ELR (cell line): ENCODE results near the gene LRCH4.
"Not testable (repeated sequence)": the region's sequence is repeated elsewhere in the genome, so short reads cannot be mapped to it uniquely, and the experiment has no call there.

Experiments
- DNase-seq: peaks from one replicate; pipeline ENCODE4 v3.0.0-alpha.2; 2015; ENCODE audit warnings: low read depth

Gene LRCH4

DNA sequence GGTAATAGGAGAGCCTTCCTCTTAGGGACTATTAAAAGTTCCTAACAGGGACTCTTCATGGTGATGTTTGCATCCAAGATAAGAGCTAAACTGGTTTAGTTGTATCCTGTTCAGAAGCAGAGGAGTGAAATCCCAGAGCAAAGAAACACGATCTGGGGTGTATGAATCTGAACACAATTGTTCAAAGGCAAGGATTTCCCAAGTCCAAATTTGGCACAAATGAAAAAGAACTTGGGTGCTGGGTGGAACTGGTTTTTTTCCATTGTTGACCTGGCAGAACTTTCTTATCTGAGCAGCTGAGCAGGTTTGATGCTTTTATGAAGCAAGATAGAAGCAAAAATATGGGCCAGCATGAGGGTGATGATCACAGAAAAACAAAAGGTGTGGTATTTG lies 41.0 kb downstream of the LRCH4 start:
- no peak for DNase-seq

DNA sequence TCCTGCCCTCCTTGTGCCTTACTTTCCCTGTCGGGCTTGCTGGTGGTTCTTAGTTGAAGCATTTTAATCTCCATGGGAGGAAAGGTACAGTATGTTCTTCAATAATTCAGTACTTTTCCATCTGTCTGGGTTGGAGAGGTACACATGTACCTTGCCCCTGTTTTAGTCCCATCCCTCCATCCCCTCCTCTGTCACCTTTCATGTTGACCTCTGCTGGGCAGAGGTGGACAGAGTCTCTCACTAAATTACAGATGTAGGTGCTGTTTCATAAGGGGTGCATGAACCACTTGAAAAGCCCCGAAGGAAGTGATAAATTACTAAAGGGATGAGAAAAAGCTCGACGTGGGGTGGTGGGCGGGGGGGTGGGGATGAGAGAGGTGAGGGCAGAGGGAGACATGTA lies 41.5 kb downstream of the LRCH4 start:
- DNase-seq = no peak

DNA sequence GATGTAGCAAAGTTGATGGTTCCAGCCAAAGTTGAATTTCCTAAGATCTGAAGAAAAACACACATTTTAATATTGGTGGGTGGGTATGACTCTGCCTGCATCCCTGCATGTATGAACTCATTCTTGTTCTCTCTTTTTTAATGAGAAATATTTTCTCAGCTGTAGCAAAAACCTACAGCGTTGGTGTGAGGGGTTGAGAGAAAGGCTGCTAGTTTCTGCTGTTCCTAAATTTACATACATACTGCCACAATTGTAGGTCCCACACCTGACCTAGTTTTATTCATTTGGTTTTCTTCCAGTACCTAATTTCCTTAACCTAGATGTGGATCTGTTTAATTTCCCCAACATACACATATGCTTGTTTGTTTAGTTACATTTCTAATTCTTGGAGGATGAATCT lies 42.3 kb downstream of the LRCH4 start:
- no peak for DNase-seq

DNA sequence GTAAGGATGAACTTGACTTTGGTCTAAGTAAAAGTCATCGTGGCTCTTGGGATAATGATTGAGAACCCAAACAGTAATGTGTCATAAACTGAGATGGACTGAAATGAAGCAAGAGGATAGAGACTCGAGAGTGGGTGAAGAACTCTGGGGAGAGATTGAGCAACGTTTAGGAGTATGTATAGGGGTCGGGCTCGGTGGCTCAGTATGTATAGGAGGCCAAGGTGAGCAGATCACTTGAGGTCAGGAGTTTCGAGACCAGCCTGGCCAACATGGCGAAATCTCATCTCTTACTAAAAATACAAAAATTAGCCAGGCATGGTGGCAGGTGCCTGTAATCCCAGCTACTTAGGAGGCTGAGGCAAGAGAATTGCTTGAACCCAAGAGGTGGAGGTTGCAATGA lies 44.6 kb downstream of the LRCH4 start:
- DNase-seq = not testable (repeated sequence)

DNA sequence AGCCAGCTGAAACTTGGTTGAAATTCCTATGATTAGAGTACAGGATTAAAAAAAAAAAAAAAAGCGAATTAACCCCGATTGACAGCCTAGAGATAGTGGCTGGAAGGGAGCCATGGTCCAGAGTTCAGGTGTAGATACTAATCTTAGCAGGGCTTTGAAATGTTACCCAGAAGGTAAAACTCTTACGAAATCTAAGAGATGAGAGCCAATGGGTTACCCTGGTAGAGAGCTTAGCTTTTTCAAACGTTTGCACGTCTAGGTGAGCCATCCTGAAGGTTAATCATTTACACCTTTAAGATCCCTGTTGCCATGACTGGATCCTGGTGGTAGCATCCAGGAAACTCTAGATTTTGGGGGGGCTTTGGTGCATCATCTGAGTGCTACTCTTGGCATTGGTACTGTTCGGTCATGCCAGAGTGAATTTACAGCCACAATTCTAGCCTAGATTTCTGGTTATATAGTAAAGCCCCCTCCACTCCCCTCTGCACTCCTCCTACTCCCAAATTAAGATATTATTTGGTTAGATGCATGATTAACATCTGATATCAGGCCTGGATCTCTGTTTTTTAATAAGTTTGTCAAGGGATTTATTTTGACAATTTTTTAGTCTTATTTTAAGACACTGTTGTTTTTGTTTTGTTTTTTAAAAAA lies 45.7 kb downstream of the LRCH4 start:
- no peak for DNase-seq

DNA sequence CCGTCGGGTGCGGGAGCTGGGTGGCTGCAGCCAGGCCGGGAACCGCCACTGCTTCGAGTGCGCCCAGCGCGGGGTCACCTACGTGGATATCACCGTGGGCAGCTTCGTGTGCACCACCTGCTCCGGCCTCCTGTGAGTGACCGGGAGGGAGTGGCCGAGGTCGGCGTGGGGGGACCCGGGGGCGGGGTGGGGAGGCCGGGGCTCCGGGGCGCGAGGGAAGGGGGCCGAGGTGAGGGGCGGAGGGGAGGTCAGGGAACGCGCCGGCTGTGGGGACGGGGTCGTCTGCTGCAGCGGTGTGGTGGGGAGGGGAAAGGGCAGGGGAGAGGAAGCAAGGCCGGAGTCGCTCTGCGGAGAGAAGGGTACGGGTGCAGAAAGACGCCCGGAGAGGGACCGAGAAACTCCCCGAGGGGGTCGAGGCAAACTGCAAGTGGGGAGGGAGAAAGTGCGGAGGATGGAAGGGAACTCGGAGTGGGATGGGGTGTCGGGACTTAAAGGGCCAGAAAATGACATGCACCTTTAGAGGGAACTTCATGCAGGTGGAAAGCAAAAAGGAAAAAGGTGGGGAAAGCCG lies 46.4 kb downstream of the LRCH4 start:
- no peak for DNase-seq

DNA sequence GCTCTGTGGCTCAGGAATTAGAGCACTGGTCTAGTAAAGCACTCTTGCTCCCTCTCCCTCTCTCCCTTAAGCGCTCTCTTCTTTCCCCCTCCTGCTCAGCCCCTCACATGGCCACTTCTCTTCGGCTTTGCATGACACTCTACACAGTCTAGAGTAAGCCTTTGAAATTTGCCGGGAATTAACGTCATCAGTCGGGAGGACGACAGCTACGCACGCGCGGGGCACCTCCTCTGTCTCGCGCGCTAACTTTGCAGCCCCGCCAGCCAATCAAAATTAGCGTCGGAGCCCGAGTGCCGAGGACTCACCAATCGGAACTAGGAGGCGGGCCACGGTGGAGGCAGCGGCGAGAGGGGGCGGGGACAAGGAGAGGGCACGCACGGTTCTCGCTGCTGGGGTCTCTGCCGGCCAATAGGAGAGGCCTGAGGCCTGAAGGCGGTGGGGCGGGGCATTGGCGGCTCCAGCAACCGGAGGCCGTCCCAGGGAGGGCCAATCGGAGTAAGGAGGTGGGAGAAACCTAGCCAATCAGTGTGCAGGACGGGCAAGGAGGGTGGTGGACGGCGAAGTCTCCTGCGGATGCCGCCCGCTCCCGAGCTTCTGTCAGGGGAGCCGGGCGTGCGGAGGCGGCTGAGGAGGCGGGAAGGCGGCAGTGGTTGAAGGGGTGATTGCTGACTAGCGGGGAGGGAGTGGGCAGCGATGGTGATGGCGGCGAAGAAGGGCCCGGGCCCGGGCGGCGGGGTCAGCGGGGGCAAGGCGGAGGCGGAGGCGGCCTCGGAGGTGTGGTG lies 47.1 kb downstream of the LRCH4 start, which contains the start of gene AGFG2:
TSS of gene AGFG2 (plus strand) at position 550 of the 782 bp plus-strand sequence. CDS start at position 694, 144 bp downstream.
- DNase-seq = peak; percentile 99

DNA sequence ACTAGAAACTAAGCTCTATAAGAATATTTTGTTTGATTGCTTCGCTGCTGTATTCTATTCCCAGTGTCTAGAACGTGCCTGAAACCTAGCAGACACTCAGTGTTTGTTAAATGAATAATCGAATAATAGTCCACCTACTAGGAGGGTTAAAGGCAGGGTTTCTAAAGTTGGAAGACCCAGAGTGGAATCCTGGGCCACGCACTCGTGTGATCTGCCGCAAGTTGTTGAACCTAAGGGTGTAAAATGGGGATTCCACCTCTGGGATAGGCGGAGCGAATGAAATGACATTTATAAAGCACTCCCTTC lies 47.6 kb downstream of the LRCH4 start:
- no peak for DNase-seq

DNA sequence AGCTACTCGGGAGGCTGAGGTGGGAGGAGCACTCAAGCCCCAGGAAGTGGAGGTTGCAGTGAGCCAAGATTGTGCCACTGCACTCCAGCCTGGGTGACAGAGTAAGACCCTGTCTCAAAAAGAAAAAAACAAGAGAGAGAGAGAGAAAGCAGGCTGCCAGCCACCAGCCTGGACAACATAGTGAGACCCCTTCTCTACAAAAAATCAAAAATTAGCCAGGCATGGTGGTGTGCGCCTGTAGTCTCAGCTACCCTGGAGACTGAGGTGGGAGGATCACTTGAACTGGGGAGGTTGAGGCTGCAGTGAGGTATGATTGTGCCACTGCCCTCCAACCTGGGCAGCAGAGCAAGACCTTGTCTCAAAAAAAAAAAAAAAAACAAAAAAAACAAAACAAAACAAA lies 49.2 kb downstream of the LRCH4 start:
- not testable (repeated sequence) for DNase-seq

DNA sequence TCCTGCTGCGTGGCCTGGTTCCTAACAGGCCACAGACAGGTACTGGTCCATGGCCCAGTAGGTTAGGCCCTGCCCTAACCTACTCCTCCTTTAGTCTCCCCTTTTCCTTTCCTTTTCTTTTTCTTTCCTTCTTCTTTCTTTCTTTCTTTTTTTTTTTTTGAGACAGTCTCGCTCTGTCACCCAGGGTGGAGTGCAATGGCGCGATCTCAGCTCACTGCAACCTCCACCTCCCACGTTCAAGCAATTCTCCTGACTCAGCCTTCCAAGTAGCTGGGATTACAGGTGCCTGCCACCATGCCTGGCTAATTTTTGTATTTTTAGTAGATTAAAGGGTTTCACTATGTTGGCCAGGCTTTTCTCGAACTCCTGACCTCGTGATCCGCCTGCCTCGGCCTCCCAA lies 49.9 kb downstream of the LRCH4 start:
- DNase-seq = not testable (repeated sequence)

DNA sequence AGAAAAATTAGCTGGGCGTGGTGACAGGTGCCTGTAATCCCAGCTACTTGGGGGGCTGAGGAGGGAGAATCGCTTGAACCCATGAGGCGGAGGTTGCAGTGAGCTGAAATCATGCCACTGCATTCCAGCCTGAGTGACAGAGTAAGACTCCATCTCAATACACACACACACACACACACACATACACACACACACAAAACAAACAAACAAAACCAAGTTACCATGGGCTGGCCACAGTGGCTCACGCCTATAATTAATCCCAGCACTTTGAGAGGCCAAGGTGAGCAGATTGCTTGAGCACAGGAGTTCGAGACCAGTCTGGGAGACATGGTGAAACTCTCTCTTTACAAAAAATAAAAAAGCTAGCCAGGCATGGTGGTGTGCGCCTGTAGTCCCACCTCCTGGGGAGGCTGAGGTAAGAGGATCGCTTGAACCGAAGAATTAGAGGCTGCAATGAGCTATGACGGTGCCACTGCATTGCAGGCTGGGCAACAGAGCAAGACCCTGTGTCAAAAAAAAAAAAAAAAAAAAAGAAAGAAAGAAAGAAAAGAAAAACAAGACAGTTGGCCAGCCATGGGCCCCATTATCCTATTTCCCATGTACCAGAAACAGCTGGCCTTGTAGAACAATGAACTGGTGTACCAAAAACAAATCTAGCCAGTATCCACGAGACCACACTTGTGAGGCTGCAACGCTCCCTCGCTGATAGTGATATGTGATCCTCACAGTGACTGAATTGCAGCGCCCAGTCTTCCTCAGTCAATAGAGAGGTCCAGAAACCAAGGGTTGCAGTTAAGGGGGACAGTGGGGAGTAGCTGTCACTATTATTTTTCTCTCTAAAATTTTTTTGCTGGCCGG lies 53.5 kb downstream of the LRCH4 start:
- no peak for DNase-seq

DNA sequence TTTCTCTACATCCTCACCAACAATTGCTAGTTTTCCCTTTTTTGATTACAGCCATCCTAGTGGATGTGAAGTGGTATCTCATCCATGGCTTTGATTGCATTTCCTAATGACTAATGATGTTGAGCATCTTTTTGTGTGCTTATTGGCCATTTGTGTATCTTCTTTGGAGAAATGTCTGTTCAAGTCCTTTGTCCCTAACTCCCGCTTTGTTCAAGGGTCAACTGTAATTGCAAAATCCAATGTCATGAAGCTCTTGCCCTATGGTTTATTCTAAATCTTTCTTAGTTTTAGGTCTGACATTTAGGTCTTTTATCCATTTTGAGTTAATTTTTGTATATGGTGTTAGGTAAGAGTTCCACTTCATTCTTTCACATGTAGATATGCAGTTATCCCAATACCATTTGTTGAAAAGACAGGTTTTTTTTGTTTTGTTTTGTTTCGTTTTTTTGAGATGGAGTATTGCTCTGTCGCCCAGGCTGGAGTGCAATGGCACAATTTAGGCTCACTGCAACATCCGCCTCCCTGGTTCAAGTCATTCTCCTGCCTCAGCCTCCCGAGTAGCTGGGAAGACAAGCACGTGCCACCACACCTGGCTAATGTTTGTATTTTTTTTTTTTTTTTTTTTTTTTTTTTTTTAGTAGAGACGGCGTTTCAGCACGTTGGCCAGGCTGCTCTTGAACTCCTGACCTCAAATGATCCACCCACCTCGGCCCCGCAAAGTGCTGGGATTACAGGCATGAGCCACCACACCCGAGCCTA lies 57.6 kb downstream of the LRCH4 start:
- not testable (repeated sequence) for DNase-seq
